CD8-positive, alpha-beta memory T cell (primary cell): ENCODE results near the gene MAPK8IP1. TPM values are rescaled to one million over a fixed set of nuclear protein-coding genes. Genes with fewer than 3 reads are reported as not detected.

Source experiments
- CTCF ChIA-PET: fragments of 350-600 bp; sonication (Branson Sonifier 250); formaldehyde crosslinking; loops from one replicate; lab custom pipeline; 2021; ENCODE audit warnings: antibody characterized with exemption; lab: Charles Lee
- POLR2A ChIA-PET: fragments of 350-600 bp; sonication (Branson Sonifier 250); formaldehyde crosslinking; loops from one replicate; lab custom pipeline; 2021; ENCODE audit warnings: antibody characterized with exemption; lab: Charles Lee
- DNase-seq, 5 donors: peaks; one replicate each; pipeline versions ENCODE4 v3.0.0 to v3.0.0-alpha.2; 2020 to 2022; ENCODE audit warnings: mixed read lengths in 1 of 5
- H3K27ac ChIP-seq: one replicate; pipeline ENCODE4 v1.7.0; 2013; ENCODE audit warnings: low read depth, mild to moderate bottlenecking, low read length, moderate library complexity
- H3K27me3 ChIP-seq: 2 replicates; pipeline ENCODE4 v1.7.0; 2013; ENCODE audit warnings: low read length, mild to moderate bottlenecking; ENCODE audit not compliant: insufficient read depth, poor library complexity, severe bottlenecking
- H3K36me3 ChIP-seq: 2 replicates; pipeline ENCODE4 v1.7.0; 2013; ENCODE audit warnings: mild to moderate bottlenecking, low read length, moderate library complexity; ENCODE audit not compliant: insufficient read depth
- H3K4me1 ChIP-seq: 2 replicates; pipeline ENCODE4 v1.7.0; 2013; ENCODE audit warnings: mild to moderate bottlenecking, low read length, moderate library complexity; ENCODE audit not compliant: insufficient read depth
- H3K4me3 ChIP-seq: 2 replicates; pipeline ENCODE4 v1.7.0; 2013; ENCODE audit warnings: mild to moderate bottlenecking, low read length
- H3K9me3 ChIP-seq: 2 replicates; pipeline ENCODE4 v1.7.0; 2013; ENCODE audit warnings: mild to moderate bottlenecking, low read length
- H3K27ac Mint-ChIP-seq, 8 donors: one replicate each; pipeline ENCODE4 v1.8.0; 2020 to 2021; ENCODE audit warnings: mixed read lengths in 8 of 8, mild to moderate bottlenecking in 6 of 8, inconsistent platforms in 3 of 8, moderate library complexity in 3 of 8
- H3K27me3 Mint-ChIP-seq, 2 donors: one replicate each; pipeline ENCODE4 v1.8.0; 2020 to 2021; ENCODE audit warnings: mixed read lengths in 2 of 2, mild to moderate bottlenecking in 1 of 2, moderate library complexity in 1 of 2
- H3K36me3 Mint-ChIP-seq, 3 donors: one replicate each; pipeline ENCODE4 v1.8.0; 2020 to 2021; ENCODE audit warnings: mixed read lengths in 3 of 3, inconsistent platforms in 1 of 3, mild to moderate bottlenecking in 1 of 3
- H3K4me1 Mint-ChIP-seq, 3 donors: one replicate each; pipeline ENCODE4 v1.8.0; 2020 to 2021; ENCODE audit warnings: mixed read lengths in 3 of 3, inconsistent platforms in 1 of 3, mild to moderate bottlenecking in 1 of 3
- H3K4me3 Mint-ChIP-seq, 7 donors: one replicate each; pipeline ENCODE4 v1.8.0; 2020 to 2021; ENCODE audit warnings: mixed read lengths in 7 of 7, mild to moderate bottlenecking in 6 of 7, moderate library complexity in 4 of 7, inconsistent platforms in 2 of 7
- H3K9me3 Mint-ChIP-seq, 5 donors: one replicate each; pipeline ENCODE4 v1.8.0; 2020 to 2022; ENCODE audit warnings: mixed read lengths in 5 of 5, mild to moderate bottlenecking in 3 of 5, moderate library complexity in 2 of 5, inconsistent platforms in 1 of 5
- polyA plus RNA-seq: library from polyadenylated mRNA; unstranded; fragments of 300-500 nt; fragmentation: Illumina TruSeq; gene quantifications from one replicate; pipeline ENCODE4 v1.2.3, GENCODE V29; 2021
- total RNA-seq, 2 experiments: library from RNA; stranded (reverse); gene quantifications; one replicate each; pipeline ENCODE4 v1.2.3, GENCODE V29; 2021

MAPK8IP1 gene
- total and polyA plus RNA-seq, 3 experiments from 2014 or later = 0.23 to 1.1 (median 0.98) TPM

GRCh38 chr11:45917623-45918330 lies 32.3 kb downstream of the MAPK8IP1 start, which contains the start of gene PEX16:
TSS of gene PEX16 (minus strand) at chr11:45917877. CDS start at chr11:45917811, 66 bp downstream.
- peaks cover 28% of the 10 kb centered on the region for H3K36me3 ChIP-seq
- Mint-ChIP-seq H3K4me3 (peak within 1 kb of the TSS; percentile 92 to 98 (median 96)), H3K27ac (peak within 1 kb of the TSS; percentile 88 to 99 (median 98)), H3K27me3 (peaks cover 0 to 4% of the 10 kb centered on the region in 2 donors), H3K36me3 (peaks cover 0 to 49% (median 0%) of the 10 kb centered on the region in 3 donors), H3K9me3 (no peaks in the 10 kb centered on the region), H3K4me1 (peaks cover 46 to 72% (median 55%) of the 10 kb centered on the region in 3 donors)
- DNase-seq = peak; percentile 92 to 99 (median 97)
- no peaks in the 10 kb centered on the region for H3K27me3 ChIP-seq
- POLR2A ChIA-PET = interaction anchor here (1.3 to 2.2 kb wide), 3 partner anchors 12 to 205 kb away, joined by 3 to 13 read pairs (median 8); partner anchors contain the start of gene CRY2
- no peaks in the 10 kb centered on the region for H3K9me3 ChIP-seq
- CTCF ChIA-PET = interaction anchor here (1.3 to 1.8 kb wide), 4 partner anchors 9 to 74 kb away, joined by 5 to 7 read pairs (median 6); no protein-coding TSS in a partner anchor
- H3K27ac ChIP-seq = peak within 1 kb of the TSS; percentile 90
- H3K4me3 ChIP-seq = peak within 1 kb of the TSS; percentile 97
- peaks cover 29% of the 10 kb centered on the region for H3K4me1 ChIP-seq

GRCh38 chr11:45918331-45918941 lies 33.0 kb downstream of the MAPK8IP1 start:
- no peaks in the 10 kb centered on the region for H3K27me3 ChIP-seq
- Mint-ChIP-seq H3K4me3 (peak overlapping the region; percentile 92 to 98 (median 96)), H3K4me1 (peaks cover 49 to 76% (median 59%) of the 10 kb centered on the region in 3 donors), H3K9me3 (no peaks in the 10 kb centered on the region), H3K36me3 (peaks cover 0 to 43% (median 0%) of the 10 kb centered on the region in 3 donors), H3K27ac (peak overlapping the region; percentile 88 to 99 (median 98)), H3K27me3 (peaks cover 0 to 7% of the 10 kb centered on the region in 2 donors)
- peaks cover 29% of the 10 kb centered on the region for H3K4me1 ChIP-seq
- ChIA-PET POLR2A (interaction anchor here (1.3 to 2.2 kb wide), 3 partner anchors 11 to 204 kb away, joined by 3 to 13 read pairs (median 8); partner anchors contain the start of gene CRY2), CTCF (interaction anchor here (1.3 to 1.8 kb wide), 4 partner anchors 8 to 74 kb away, joined by 5 to 7 read pairs (median 6); no protein-coding TSS in a partner anchor)
- peak overlapping the region; percentile 97 for H3K4me3 ChIP-seq
- peaks cover 26% of the 10 kb centered on the region for H3K36me3 ChIP-seq
- no peaks in the 10 kb centered on the region for H3K9me3 ChIP-seq
- DNase-seq = peak; percentile 36 to 69 (median 55)
- H3K27ac ChIP-seq = peak overlapping the region; percentile 90

DNA sequence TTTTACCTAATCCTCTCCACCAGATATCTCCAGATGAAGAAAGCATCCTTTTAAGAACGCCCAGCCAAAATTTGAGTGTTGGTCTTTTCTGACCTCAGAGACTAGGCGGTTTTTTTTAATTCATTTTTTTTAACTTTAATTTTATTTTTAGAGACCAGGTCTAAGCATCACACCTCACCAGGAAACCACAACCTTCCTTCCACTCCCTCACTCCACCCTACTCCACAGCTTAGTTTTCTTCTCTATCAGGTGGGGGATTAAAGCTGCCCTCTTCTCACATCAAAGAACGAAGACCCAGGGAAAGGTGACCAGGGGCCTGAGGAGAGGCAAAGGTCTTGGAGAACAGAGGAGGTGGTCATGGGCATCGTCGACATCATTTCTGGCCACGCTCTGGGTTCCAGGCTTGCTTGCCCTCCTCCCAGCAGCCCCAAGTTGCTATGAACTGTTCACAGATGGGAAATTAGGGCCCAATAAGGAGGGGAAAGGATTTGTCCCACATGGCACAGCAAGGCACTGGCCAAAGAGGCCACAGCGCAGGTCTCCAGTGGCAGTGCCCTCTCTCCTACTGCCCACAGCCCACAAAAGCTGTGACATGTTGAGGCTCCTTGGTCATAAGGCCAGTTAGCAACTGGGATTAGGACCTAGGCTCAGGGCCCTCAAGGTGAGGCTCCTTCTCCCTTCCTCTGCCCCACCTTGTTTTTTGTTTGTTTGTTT lies 33.7 kb downstream of the MAPK8IP1 start:
- H3K4me1 ChIP-seq = peaks cover 29% of the 10 kb centered on the region
- peaks cover 0 to 9% of the 10 kb centered on the region in 2 donors for H3K27me3 Mint-ChIP-seq
- CTCF ChIA-PET = interaction anchor here (1.3 to 1.8 kb wide), 3 partner anchors 7 to 46 kb away, joined by 5 to 7 read pairs (median 7); no protein-coding TSS in a partner anchor
- H3K4me1 Mint-ChIP-seq = peaks cover 52 to 77% (median 61%) of the 10 kb centered on the region in 3 donors
- no peaks in the 10 kb centered on the region for H3K9me3 ChIP-seq
- peak overlapping the region in 7 of 8 donors; percentile 88 to 99 (median 99) for H3K27ac Mint-ChIP-seq
- peaks cover 0 to 38% (median 0%) of the 10 kb centered on the region in 3 donors for H3K36me3 Mint-ChIP-seq
- H3K4me3 ChIP-seq = peak overlapping the region; percentile 97
- H3K36me3 ChIP-seq = peaks cover 19% of the 10 kb centered on the region
- POLR2A ChIA-PET = interaction anchor here (1.3 to 2.2 kb wide), 2 partner anchors 11 to 203 kb away, joined by 3 to 13 read pairs; no protein-coding TSS in a partner anchor
- DNase-seq = peak in 1 of 5 donors; percentile 19
- H3K4me3 Mint-ChIP-seq = peak overlapping the region; percentile 92 to 98 (median 96)
- no peaks in the 10 kb centered on the region for H3K9me3 Mint-ChIP-seq
- H3K27me3 ChIP-seq = no peaks in the 10 kb centered on the region
- H3K27ac ChIP-seq = peak overlapping the region; percentile 90

DNA sequence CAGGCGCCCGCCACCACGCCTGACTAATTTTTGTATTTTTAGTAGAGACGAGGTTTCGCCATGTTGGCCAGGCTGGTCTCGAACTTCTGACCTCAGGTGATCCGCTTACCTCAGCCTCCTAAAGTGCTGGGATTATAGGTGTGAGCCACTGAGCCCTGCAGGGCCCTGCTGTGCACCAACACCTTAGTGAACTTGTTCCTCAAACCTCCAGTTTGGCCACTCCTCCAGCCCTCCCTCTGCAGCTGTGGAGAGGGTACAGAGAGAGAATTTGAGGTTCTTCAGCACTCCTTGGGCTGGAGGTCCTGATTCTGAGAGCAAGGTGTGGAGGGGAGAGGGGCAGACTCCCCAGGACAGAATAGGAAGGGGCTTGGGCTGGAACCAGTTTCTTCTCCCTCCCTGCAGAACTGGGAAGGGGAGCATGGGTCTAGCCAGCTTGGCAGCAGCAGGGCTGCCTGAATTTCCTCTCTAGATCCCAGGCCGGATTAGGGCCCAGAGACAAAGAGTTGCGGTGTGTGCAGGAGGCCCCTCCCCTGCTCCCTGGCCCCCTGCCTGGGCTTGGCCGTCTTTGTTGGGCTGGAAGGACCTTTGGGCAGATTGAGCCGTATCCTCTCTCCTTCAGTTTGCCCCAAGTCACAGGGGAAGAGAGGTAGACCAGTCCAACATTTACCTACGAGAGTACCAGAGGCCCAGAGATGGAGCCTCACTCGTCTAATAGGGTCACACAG lies 34.5 kb downstream of the MAPK8IP1 start:
- ChIA-PET CTCF (no interaction called here), POLR2A (no interaction called here)
- no peaks in the 10 kb centered on the region for H3K9me3 Mint-ChIP-seq
- H3K4me1 Mint-ChIP-seq = peaks cover 57 to 81% (median 66%) of the 10 kb centered on the region in 3 donors
- DNase-seq = no peak
- Histone ChIP-seq H3K27me3 (no peaks in the 10 kb centered on the region), H3K9me3 (no peaks in the 10 kb centered on the region), H3K27ac (no peak overlapping the region), H3K36me3 (peaks cover 11% of the 10 kb centered on the region), H3K4me1 (peaks cover 29% of the 10 kb centered on the region), H3K4me3 (no peak overlapping the region)
- H3K27ac Mint-ChIP-seq = peak overlapping the region in 5 of 8 donors; percentile 73 to 99 (median 88)
- H3K27me3 Mint-ChIP-seq = peaks cover 0 to 10% of the 10 kb centered on the region in 2 donors
- H3K4me3 Mint-ChIP-seq = peak overlapping the region; percentile 92 to 98 (median 96)
- H3K36me3 Mint-ChIP-seq = peaks cover 0 to 30% (median 0%) of the 10 kb centered on the region in 3 donors

DNA sequence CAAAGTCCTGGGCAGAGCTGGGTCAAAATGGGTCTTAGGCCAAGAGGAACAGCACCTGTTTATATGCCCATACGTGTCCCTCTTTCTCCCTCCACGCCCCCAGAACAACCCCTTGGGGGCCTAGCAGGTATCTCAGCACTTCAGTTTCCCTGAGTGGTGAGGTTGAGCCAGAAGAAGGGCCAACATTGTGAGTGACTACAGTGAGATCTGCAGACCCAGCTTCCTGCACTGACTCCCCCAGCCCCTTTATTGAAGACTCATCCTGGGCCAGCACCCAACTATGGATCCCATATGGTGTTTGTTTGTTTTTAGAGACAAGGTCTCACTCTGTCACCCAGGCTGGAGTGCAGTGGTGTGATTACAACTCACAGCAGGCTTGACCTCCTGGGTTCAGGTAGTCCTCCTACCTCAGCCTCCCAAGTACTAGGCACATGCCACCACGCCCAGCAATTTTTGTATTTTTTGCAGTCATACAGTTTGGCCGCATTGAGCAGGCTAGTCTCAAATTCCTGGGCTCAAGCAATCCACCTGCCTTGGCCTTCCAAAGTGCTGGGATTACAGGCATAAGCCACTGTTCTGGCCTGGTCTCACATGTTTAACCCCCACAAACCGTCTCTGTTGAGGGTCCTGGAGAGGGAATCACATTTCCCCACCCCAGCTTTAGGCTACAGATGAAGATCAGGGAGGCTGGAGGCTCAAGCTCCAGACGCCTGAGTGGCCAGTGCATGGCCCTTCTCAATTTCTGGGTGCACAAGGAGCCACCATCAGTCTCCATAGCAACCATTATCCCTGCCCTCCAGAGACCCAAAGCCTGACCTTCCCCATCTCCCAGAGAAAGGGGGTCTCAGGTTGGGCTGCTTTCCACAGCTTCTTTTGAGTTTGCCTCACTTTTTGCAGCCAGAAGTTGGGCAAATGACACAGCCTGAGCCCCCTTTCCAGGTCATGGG lies 35.4 kb downstream of the MAPK8IP1 start:
- H3K4me1 ChIP-seq = peaks cover 29% of the 10 kb centered on the region
- H3K4me3 Mint-ChIP-seq = peak overlapping the region; percentile 66 to 97 (median 87)
- H3K4me1 Mint-ChIP-seq = peaks cover 56 to 74% (median 59%) of the 10 kb centered on the region in 3 donors
- peaks cover 0 to 10% of the 10 kb centered on the region in 2 donors for H3K27me3 Mint-ChIP-seq
- no peaks in the 10 kb centered on the region for H3K27me3 ChIP-seq
- CTCF ChIA-PET = no interaction called here
- DNase-seq = no peak
- H3K9me3 Mint-ChIP-seq = no peaks in the 10 kb centered on the region
- no peak overlapping the region for H3K27ac ChIP-seq
- peak overlapping the region in 7 of 8 donors; percentile 35 to 88 (median 70) for H3K27ac Mint-ChIP-seq
- POLR2A ChIA-PET = no interaction called here
- no peak overlapping the region for H3K4me3 ChIP-seq
- peaks cover 3% of the 10 kb centered on the region for H3K36me3 ChIP-seq
- no peaks in the 10 kb centered on the region for H3K9me3 ChIP-seq
- H3K36me3 Mint-ChIP-seq = peaks cover 0 to 21% (median 0%) of the 10 kb centered on the region in 3 donors

DNA sequence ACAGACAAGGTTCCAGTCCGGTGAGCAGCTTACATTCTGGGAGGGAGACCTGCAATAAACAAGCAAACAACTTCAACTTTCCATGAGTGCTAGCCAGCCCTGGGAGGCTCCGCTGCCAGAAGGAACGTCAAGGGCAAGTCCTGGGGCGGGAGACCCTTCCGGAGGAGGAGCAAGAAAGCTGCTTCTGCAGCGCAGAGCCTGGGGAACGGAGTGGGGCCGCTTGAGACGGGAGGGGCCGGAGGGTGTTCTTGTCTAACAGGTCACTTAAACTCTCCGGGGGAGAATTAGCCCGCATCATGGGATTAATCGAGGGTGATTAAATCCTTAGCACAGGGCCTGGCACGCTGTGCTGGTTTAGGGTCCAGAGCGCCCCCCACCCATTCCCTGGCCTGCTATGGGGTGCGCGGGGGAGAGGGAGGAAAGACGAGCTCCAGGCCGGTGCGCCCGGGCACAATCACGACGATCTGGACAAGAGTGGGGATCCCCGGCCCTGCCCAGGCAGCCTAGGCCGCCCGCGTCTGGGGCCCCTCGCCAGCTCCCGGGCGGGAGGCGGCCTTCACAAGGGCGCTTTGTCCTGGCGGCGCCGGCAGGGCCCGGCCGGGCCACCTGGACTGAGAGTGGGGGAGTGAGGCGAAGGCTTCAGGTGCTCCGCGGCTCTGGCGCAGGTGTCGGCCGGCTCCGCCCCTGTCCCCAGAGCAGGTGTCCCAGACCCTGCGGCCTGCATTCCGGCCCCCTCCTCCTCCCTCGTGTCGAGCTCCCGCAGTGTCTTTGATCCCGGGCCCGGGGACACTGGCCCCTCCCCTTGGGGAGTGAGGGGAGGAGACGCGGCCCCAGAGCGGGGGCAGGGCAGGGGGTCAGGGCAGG lies 36.3 kb downstream of the MAPK8IP1 start:
- Histone ChIP-seq H3K27ac (no peak overlapping the region), H3K4me1 (peaks cover 20% of the 10 kb centered on the region), H3K27me3 (no peaks in the 10 kb centered on the region), H3K9me3 (no peaks in the 10 kb centered on the region), H3K36me3 (no peaks in the 10 kb centered on the region), H3K4me3 (no peak overlapping the region)
- Mint-ChIP-seq H3K4me1 (peaks cover 49 to 74% (median 49%) of the 10 kb centered on the region in 3 donors), H3K27ac (peak overlapping the region in 7 of 8 donors; percentile 28 to 78 (median 49)), H3K36me3 (peaks cover 0 to 14% (median 0%) of the 10 kb centered on the region in 3 donors), H3K9me3 (no peaks in the 10 kb centered on the region), H3K27me3 (peaks cover 0 to 10% of the 10 kb centered on the region in 2 donors), H3K4me3 (peak overlapping the region; percentile 66 to 96 (median 79))
- POLR2A ChIA-PET = no interaction called here
- CTCF ChIA-PET = no interaction called here
- DNase-seq = peak in 1 of 5 donors; percentile 47
